K562 (cell line): ENCODE results near the gene CDK1. TPM values are rescaled to one million over a fixed set of nuclear protein-coding genes. Genes with fewer than 3 reads are reported as not detected.

Experiments
- ATF1 ChIP-seq, 2 experiments: fragments of 450-650 bp in 1 of 2; IDR thresholded peaks; 2 replicates each; pipeline ENCODE4 v1.6.1; 2016; ENCODE audit warnings: missing compliant biosample characterization in 1 of 2, missing genetic modification characterization in 1 of 2
- BCL6 ChIP-seq: fragments of 250-450 bp; sonication (Bioruptor Pico); IDR thresholded peaks from 2 replicates; pipeline ENCODE4 v1.4.0; 2020
- BRF1 ChIP-seq: IDR thresholded peaks from 3 replicates; pipeline ENCODE4 v1.6.1; 2011; ENCODE audit warnings: borderline replicate concordance, mild to moderate bottlenecking; ENCODE audit not compliant: insufficient read length; ENCODE audit errors: extremely low read depth
- GABPB2 ChIP-seq: fragments of 250-450 bp; sonication (Bioruptor Pico); conservative IDR thresholded peaks from 2 replicates; pipeline ENCODE4 v1.5.1; 2021; ENCODE audit warnings: mild to moderate bottlenecking
- HDAC8 ChIP-seq: fragments of 450-650 bp; IDR thresholded peaks from 2 replicates; pipeline ENCODE4 v1.6.1; 2016; ENCODE audit warnings: mild to moderate bottlenecking, missing genetic modification characterization, moderate library complexity, missing compliant biosample characterization
- JUND ChIP-seq, 2 experiments: IDR thresholded peaks; 2 replicates in 1 of 2; 3 replicates in 1 of 2; pipeline ENCODE4 v1.6.1; 2011; ENCODE audit warnings: borderline replicate concordance in 2 of 2, low read depth in 2 of 2, low read length in 2 of 2, improper control_type of control experiment in 1 of 2, missing biosample characterization in 1 of 2, missing genetic modification characterization in 1 of 2, missing genetic modification reagents in 1 of 2
- PPARD ChIP-seq: fragments of 250-450 bp; sonication (Bioruptor Pico); IDR thresholded peaks from 2 replicates; pipeline ENCODE4 v1.8.0; 2022; ENCODE audit warnings: inconsistent platforms, mild to moderate bottlenecking, moderate library complexity
- SUPT5H ChIP-seq: fragments of 450-650 bp; IDR thresholded peaks from 2 replicates; pipeline ENCODE4 v1.6.1; 2016
- ZNF224 ChIP-seq: sonication (generic); formaldehyde crosslinking; IDR thresholded peaks from 2 replicates; pipeline ENCODE4 v1.8.0; 2022; ENCODE audit warnings: mild to moderate bottlenecking, missing genetic modification reagents
- polyA plus RNA-seq, 8 experiments: library from polyadenylated mRNA; depleted of rRNA in 4 of 8; stranded (reverse) in 5 of 8; unstranded in 3 of 8; fragments of >200 nt; fragmentation: Nextera tagmentation in 2 of 8; fragmentation: Illumina TruSeq in 1 of 8; extraction: Ambion mirVana in 2 of 8; extraction: Trizol in 1 of 8; gene quantifications; 2 replicates each; pipeline versions ENCODE4 v1.2.1 to v1.2.3, GENCODE V29; 2011 to 2014; ENCODE audit warnings: inconsistent platforms in 1 of 8, missing spikeins in 1 of 8
- total RNA-seq, 7 experiments: library from RNA; depleted of rRNA in 6 of 7; stranded (reverse); fragments of >200 nt in 6 of 7; fragmentation: Illumina TruSeq in 2 of 7; extraction: Trizol in 2 of 7; gene quantifications; 2 replicates each; pipeline versions ENCODE4 v1.2.1 to v1.2.3, GENCODE V29; 2011 to 2021; ENCODE audit warnings: low replicate concordance in 1 of 7
- TF ChIP-seq, protein P1 (sequence below): fragments of 450-650 bp; IDR thresholded peaks from 2 replicates; pipeline ENCODE4 v1.6.1; 2017; ENCODE audit warnings: antibody characterized with exemption
- TF ChIP-seq, protein P2 (sequence below): IDR thresholded peaks from 2 replicates; pipeline ENCODE4 v1.6.1; 2014; ENCODE audit warnings: antibody characterized with exemption
- TF ChIP-seq, protein P3 (sequence below): fragments of 450-650 bp; conservative IDR thresholded peaks from 2 replicates; pipeline ENCODE4 v1.6.1; 2016; ENCODE audit warnings: missing genetic modification characterization, low read depth, mild to moderate bottlenecking, missing compliant biosample characterization, moderate library complexity
- TF ChIP-seq, protein P4 (sequence below): fragments of 250-450 bp; sonication (Bioruptor Pico); IDR thresholded peaks from 2 replicates; pipeline ENCODE4 v1.5.0; 2021; ENCODE audit warnings: mild to moderate bottlenecking, moderate library complexity
- TF ChIP-seq, protein P5 (sequence below): conservative IDR thresholded peaks from 2 replicates; pipeline ENCODE4 v1.6.1; 2011; ENCODE audit warnings: low read depth, mild to moderate bottlenecking, low read length; ENCODE audit not compliant: control insufficient read depth
- TF ChIP-seq, protein P6 (sequence below): fragments of 450-650 bp; IDR thresholded peaks from one replicate; pipeline ENCODE4 v1.6.1; 2018; ENCODE audit warnings: mild to moderate bottlenecking, moderate library complexity; ENCODE audit not compliant: partially characterized antibody

CDK1 gene
- total and polyA plus RNA-seq, 9 of the 15 experiments (the other 6 are each of a cell fraction or from before 2014, with no cell fraction given) = 156 to 685 (median 236) TPM

DNA sequence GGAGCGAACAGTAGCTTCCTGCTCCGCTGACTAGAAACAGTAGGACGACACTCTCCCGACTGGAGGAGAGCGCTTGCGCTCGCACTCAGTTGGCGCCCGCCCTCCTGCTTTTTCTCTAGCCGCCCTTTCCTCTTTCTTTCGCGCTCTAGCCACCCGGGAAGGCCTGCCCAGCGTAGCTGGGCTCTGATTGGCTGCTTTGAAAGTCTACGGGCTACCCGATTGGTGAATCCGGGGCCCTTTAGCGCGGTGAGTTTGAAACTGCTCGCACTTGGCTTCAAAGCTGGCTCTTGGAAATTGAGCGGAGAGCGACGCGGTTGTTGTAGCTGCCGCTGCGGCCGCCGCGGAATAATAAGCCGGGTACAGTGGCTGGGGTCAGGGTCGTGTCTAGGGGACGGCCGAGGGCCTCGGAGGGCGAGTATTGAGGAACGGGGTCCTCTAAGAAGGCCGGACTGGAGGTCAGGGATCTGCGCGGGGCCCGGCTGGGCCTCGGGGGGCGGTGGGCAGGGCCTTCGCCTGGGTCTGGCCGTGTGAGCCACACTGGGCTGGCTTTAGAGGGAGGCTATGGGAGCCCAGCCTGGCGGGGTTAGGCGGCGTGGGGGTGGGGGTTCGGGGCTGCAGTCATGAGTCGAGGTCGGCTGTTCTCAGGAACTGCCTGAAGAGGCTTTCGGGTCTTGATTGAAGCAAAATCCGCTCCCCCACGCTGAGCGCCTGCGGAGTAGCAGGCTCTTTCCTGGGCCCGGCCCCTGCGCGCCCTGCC, at the start of gene CDK1 (continued):
- TF ChIP-seq, protein P1, sequence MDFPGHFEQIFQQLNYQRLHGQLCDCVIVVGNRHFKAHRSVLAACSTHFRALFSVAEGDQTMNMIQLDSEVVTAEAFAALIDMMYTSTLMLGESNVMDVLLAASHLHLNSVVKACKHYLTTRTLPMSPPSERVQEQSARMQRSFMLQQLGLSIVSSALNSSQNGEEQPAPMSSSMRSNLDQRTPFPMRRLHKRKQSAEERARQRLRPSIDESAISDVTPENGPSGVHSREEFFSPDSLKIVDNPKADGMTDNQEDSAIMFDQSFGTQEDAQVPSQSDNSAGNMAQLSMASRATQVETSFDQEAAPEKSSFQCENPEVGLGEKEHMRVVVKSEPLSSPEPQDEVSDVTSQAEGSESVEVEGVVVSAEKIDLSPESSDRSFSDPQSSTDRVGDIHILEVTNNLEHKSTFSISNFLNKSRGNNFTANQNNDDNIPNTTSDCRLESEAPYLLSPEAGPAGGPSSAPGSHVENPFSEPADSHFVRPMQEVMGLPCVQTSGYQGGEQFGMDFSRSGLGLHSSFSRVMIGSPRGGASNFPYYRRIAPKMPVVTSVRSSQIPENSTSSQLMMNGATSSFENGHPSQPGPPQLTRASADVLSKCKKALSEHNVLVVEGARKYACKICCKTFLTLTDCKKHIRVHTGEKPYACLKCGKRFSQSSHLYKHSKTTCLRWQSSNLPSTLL = no peak
- TF ChIP-seq, protein P2, sequence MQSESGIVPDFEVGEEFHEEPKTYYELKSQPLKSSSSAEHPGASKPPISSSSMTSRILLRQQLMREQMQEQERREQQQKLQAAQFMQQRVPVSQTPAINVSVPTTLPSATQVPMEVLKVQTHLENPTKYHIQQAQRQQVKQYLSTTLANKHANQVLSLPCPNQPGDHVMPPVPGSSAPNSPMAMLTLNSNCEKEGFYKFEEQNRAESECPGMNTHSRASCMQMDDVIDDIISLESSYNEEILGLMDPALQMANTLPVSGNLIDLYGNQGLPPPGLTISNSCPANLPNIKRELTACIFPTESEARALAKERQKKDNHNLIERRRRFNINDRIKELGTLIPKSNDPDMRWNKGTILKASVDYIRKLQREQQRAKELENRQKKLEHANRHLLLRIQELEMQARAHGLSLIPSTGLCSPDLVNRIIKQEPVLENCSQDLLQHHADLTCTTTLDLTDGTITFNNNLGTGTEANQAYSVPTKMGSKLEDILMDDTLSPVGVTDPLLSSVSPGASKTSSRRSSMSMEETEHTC = no peak
- TF ChIP-seq, protein P3, sequence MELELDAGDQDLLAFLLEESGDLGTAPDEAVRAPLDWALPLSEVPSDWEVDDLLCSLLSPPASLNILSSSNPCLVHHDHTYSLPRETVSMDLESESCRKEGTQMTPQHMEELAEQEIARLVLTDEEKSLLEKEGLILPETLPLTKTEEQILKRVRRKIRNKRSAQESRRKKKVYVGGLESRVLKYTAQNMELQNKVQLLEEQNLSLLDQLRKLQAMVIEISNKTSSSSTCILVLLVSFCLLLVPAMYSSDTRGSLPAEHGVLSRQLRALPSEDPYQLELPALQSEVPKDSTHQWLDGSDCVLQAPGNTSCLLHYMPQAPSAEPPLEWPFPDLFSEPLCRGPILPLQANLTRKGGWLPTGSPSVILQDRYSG = no peak
- TF ChIP-seq SUPT5H = peak; percentile 98
- TF ChIP-seq BCL6 (CRISPR knock-in tag) = no peak
- no peak for TF ChIP-seq ZNF224 (CRISPR knock-in tag)
- peak; percentile 28; the same call in 1 of the 2 replicates for TF ChIP-seq JUND (IDR thresholded peaks at IDR 0.05; ENCODE audit: borderline replicate concordance, low read depth, low read length)
- TF ChIP-seq JUND (tag; IDR thresholded peaks at IDR 0.05; ENCODE audit: borderline replicate concordance, low read depth, low read length) = peak; percentile 61; the same call in 1 of the 3 replicates
- TF ChIP-seq, protein P4, sequence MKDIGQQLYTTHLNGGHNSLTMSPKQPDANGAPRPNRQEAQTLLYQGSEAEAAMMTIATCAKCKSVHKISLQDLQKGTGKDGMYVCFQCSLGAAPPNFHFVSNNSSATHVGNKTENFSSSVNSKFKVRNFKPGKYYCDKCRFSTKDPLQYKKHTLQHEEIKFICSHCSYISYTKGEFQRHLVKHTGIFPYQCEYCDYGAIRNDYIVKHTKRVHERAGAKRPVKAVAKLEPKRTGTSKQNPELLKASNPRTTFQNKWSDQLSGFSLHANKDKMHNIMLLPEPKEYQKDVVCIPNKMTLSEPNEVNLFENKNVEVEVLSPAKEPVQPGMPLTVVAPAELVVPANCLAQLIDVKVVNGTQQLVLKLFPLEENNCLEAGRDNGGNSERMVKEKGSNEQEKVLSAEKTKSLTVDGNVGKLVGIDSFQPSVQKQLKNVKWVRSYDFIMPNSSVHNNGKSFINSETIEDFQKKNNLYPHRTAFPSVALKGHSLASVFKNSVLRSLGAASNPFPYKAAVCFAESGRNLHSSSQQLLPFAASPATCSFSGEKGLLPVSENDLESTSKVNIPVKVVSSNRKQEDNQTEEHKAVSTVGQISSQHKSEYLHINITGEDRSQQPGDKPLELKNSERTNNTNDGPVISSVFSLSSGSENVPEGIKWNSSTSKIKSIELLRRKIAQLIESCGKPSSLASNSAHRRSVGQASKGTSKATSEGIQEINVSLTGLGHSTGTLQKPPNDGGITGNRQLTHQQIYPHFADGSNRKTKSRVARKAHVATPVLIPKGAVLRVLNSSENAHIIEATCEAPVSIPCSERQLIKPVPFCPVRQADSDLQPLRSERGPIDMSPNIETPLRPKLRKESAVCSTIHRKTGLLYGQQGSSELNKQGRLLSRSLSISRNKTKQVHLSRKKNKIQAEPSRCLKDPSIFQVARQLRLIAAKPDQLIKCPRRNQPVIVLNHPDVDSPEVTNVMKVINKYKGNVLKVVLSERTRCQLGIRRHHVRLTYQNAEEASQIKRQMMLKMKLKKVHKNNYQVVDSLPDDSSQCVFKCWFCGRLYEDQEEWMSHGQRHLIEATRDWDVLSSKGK (CRISPR knock-in tag) = no peak
- TF ChIP-seq GABPB2 = no peak
- 0 out of 2 replicates have a peak, but pooled peaks have one; percentile 12 for TF ChIP-seq ATF1 (CRISPR knock-in tag; IDR thresholded peaks at IDR 0.05)
- TF ChIP-seq ATF1 (tag; IDR thresholded peaks at IDR 0.05) = peak; percentile 80
- no peak for TF ChIP-seq BRF1
- TF ChIP-seq, protein P5, sequence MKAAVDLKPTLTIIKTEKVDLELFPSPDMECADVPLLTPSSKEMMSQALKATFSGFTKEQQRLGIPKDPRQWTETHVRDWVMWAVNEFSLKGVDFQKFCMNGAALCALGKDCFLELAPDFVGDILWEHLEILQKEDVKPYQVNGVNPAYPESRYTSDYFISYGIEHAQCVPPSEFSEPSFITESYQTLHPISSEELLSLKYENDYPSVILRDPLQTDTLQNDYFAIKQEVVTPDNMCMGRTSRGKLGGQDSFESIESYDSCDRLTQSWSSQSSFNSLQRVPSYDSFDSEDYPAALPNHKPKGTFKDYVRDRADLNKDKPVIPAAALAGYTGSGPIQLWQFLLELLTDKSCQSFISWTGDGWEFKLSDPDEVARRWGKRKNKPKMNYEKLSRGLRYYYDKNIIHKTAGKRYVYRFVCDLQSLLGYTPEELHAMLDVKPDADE = peak; percentile 57; the same call in 1 of the 2 replicates
- TF ChIP-seq PPARD (CRISPR knock-in tag) = no peak
- TF ChIP-seq, protein P6, sequence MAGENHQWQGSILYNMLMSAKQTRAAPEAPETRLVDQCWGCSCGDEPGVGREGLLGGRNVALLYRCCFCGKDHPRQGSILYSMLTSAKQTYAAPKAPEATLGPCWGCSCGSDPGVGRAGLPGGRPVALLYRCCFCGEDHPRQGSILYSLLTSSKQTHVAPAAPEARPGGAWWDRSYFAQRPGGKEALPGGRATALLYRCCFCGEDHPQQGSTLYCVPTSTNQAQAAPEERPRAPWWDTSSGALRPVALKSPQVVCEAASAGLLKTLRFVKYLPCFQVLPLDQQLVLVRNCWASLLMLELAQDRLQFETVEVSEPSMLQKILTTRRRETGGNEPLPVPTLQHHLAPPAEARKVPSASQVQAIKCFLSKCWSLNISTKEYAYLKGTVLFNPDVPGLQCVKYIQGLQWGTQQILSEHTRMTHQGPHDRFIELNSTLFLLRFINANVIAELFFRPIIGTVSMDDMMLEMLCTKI = no peak
- TF ChIP-seq HDAC8 (tag) = no peak
